ENCODE results near the gene PEX14.

The PEX14 gene

DNA sequence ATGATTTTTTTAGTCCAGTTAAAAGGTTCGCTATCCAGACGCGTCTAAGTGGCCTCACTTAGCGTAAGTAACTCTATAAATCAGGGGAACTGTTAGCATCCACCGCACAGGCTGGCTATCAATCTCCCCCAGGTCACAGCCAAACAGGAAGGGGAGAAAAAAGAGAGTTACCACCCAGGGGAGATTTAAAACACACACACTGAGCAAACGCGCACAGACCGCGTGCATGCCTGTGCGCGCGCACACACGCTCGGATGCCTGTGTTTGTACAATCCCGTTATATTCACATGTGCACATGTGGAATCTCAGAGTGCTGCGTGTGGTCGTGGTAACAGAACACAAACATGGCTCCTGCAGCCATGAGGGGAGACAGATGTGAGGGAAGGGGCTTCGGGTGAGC, 196.3 kb downstream of the PEX14 start:
- DNase-seq: no peak

DNA sequence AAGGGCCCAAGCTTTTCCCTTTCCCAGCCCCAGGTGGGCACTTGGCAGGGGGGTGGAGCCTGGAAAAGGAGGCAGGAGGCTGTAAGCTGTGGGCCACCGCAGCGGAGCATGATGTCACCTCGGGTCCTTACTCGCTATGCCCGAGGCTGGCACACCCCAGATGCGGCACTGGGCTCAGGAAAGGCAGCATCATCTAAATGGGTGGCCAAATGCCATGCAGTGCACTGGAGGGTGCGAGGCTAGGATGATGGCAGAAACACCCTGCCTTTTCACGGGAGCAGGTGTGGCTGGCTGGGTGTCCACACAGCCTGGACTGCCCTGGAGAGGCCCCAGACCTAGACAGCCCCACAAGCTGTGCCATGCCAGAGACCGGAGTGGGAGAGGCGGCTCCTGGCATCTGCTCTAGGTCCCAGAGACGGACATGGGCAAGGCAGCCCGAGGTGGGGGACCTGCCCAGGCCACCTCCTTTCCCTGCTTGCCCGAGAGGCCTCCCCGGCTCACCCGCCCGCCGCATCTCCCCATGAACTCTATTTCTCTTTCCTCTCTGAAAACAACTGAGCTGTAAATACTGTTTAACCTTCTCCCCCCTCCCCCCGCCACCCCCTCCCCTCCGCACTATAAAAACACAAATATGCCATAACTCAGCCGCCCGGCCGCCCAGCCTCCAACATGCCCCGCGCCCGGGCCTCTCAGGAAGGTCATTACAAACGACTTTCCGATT, 197.0 kb downstream of the PEX14 start:
- DNase-seq: no peak

DNA sequence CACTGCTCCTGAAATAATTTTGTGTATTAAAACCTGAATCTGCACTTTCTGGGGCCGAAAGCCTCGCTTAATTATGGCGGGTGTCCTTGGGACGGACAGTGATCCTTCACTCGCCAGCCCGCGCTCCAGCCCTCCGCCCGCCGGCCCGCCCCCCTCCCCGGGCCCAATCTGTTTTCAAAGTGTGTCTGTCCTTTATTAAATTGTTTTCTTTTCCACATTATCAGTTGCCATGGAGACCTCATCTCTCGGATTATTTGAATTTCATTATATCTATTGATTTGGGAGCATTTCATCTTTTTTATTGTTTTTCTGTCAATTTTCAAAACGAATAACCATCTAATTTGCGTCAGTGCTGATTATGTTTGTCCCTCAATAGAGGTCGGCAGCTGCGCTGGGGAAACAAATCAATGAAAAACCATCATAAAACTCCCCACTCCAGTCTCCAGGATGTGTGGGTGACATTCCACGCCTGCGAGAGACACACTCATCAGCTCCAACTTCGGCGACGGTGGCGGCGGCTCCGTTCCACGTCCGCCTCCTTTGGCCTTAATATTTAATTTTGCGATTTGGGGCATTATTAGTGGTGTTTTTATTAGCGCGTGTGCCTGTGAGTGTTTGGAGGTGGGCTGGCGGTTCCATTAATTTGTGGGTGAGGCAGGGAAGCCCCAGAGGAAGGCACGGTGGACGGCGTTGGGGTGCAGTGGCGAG, 197.7 kb downstream of the PEX14 start:
- no peak for DNase-seq

DNA sequence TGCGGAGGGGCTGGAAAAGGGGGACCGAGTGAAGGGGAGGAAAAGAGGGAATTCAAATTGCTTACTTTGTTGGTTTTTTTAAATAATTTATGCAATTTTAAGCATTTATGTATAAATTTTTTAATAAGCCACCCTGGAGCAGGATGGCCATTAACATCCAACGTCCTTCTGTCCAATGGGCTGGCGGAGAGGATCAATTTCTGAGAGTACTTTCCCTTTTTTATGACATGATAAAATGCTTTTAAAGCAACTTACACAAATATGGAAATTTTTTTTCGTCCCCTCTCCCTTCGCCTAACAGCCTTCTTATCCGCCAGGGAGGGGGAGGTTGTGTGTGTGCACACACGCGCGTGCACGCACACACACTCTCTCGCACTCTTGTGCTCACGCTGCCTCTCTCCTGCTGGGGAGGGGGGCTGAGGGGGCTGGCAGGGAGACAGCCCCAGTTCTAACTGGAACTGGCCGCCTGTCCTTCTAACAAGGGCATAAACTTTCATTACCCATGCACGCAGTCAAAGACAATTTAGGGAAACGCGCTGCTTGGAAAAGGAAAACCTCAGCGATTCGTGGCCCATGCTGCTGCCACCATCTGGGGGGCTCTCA, 198.5 kb downstream of the PEX14 start:
- DNase-seq: no peak

DNA sequence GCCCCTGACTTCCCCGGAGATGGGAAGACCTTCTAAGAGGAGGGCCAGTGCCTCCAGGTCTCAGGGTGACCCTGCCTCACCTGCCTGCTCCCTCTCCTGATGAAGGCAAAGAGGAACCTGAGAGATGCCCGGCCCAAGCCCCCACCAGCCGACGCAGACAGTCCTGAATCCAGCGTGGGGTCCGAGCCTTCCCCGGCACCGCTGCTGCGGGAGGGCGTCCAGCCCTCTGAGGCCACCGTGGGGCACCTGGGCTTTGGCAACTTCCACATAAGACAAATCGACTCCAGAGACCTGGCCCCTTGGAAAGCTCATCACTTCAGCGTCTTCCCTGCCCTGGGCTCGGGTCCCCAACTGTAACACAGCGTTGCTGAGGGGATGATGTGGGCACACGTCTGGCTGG, 199.5 kb downstream of the PEX14 start:
- DNase-seq: no peak

DNA sequence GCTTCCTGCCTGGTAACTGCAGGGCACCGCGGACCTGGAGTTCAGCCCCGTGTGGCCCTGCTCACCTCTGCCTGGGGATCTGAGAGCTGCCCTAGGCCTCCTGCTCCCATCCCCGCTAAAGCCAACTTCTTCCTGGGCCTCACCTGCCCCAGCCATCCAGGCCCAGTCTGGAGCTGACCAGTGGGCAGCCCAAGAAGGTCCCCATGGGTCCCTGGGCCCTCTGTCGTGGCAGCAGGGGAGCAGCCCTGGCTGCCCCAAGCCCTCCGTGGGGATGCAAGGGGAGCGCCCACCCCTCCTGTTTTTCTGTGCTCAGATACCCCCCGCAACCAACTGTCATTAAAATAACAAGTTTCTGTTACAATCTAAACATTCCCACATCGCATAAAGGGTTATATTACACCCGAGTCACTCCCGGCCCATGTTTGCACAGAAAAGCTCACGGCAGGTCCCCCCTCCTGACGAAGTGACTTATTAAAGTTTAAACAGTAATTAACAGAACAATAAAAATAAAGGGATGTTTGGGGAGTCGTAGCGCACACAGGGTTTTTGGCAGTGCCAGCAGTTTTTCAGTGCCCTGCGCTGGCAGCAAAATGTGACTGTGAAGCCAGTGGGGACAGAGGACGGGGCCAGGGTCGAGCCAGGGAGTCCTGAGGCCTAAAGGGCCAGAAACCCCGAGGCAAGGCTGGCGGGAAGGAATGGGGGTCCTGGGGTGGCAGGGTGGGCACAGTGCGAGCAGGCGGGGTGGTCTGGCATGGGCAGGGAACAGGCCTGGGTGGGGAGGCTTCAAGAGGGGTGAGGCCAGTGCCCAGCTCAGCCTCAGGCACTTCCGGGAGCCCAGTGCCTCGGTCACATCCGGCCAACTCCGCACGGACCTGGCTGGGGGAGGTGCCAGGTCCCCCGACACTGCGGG, 200.2 kb downstream of the PEX14 start:
- DNase-seq: no peak

GRCh38 chr1:10675813-10676212, 201.1 kb downstream of the PEX14 start:
- DNase-seq: no peak

- DNase-seq: no peak
Observed at GRCh38 chr1:10676963-10677362, 202.2 kb downstream of the PEX14 start.

GRCh38 chr1:10677491-10678391, 203.0 kb downstream of the PEX14 start:
- DNase-seq: no peak

- no peak for DNase-seq
Observed at GRCh38 chr1:10678402-10678801, 203.7 kb downstream of the PEX14 start.

DNA sequence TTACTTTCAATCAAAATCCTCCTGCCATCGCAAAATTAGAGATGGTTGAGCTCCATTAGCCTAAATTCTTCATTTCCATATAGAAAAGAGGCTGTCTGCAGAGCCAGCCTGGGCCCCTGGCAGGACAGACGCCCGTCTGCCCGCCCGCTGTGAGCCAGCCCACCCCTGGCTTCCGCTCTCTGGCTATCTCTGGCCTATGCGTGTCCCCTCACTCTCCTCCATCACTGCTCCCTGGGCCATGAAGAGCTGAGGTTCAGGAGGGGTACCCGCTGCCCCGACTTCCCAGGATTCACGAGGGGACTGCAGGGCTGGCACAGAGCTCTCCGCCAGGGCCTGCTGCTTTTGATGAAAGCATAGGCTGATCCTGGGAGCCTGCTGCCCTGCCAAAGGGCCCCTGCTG, 204.1 kb downstream of the PEX14 start:
- DNase-seq: no peak

- DNase-seq: peak; percentile 70
Observed at GRCh38 chr1:10679496-10680220, 204.9 kb downstream of the PEX14 start.

All from right forelimb (tissue), 1 donor.